DOHH2 (cell line): ENCODE measurements around the gene ZSWIM1.
A peak's percentile ranks its signal among the peaks of the same experiment; 100 is the strongest.

ENCODE experiments used
- H3F3A ChIP-seq: fragments of 200-600 bp; sonication (generic), shearing (Covaris generic); 2 replicates; pipeline ENCODE4 v1.6.0; 2016; ENCODE audit warnings: antibody characterized with exemption, mild to moderate bottlenecking; ENCODE audit not compliant: control insufficient read depth, insufficient read depth
- H3K27ac ChIP-seq: fragments of 200-600 bp; sonication (generic); 2 replicates; pipeline ENCODE4 v1.5.1; 2014; ENCODE audit warnings: low read depth, mild to moderate bottlenecking, low read length, moderate library complexity
- H3K27me3 ChIP-seq: fragments of 200-600 bp; sonication (generic); 2 replicates; pipeline ENCODE4 v1.6.1; 2014; ENCODE audit warnings: mild to moderate bottlenecking, low read length, mixed read lengths; ENCODE audit not compliant: control insufficient read depth
- H3K36me3 ChIP-seq: fragments of 200-600 bp; sonication (generic); 2 replicates; pipeline ENCODE4 v1.6.1; 2014; ENCODE audit warnings: mild to moderate bottlenecking, low read length, moderate library complexity, mixed read lengths; ENCODE audit not compliant: control insufficient read depth
- H3K4me1 ChIP-seq: fragments of 200-600 bp; sonication (generic); 2 replicates; pipeline ENCODE4 v1.6.1; 2014; ENCODE audit warnings: mild to moderate bottlenecking, low read length, mixed read lengths; ENCODE audit not compliant: control insufficient read depth
- H3K4me2 ChIP-seq: fragments of 200-600 bp; sonication (generic); 2 replicates; pipeline ENCODE4 v1.6.0; 2014; ENCODE audit warnings: mild to moderate bottlenecking, low read length, moderate library complexity
- H3K4me3 ChIP-seq: fragments of 200-600 bp; sonication (generic); 2 replicates; pipeline ENCODE4 v1.5.1; 2014; ENCODE audit warnings: mild to moderate bottlenecking, low read length, mixed read lengths
- H3K79me2 ChIP-seq: fragments of 200-600 bp; sonication (generic); 2 replicates; pipeline ENCODE4 v1.6.1; 2014; ENCODE audit warnings: mild to moderate bottlenecking, low read length, mixed read lengths; ENCODE audit not compliant: control insufficient read depth
- H3K9me2 ChIP-seq: fragments of 200-600 bp; sonication (generic); replicated peaks from 2 replicates; pipeline ENCODE4 v1.6.1; 2014; ENCODE audit warnings: mild to moderate bottlenecking, low read length, mixed read lengths; ENCODE audit not compliant: control insufficient read depth
- H3K9me3 ChIP-seq: fragments of 200-600 bp; sonication (generic); 2 replicates; pipeline ENCODE4 v1.6.1; 2014; ENCODE audit warnings: antibody characterized with exemption, low read length, mixed read lengths; ENCODE audit not compliant: control insufficient read depth, insufficient read depth
- H4K20me1 ChIP-seq: fragments of 200-600 bp; sonication (generic); 2 replicates; pipeline ENCODE4 v1.6.0; 2014; ENCODE audit warnings: low read depth, mild to moderate bottlenecking, antibody characterized with exemption, low read length, moderate library complexity; ENCODE audit not compliant: control insufficient read depth, insufficient read depth
- CTCF ChIP-seq: fragments of 200-600 bp; sonication (generic); IDR thresholded peaks from one replicate; pipeline ENCODE4 v1.5.1; 2014; ENCODE audit warnings: antibody characterized with exemption, mild to moderate bottlenecking, low read depth, low read length; ENCODE audit not compliant: poor library complexity, severe bottlenecking
- EZH2phosphoT487 ChIP-seq: fragments of 200-600 bp; sonication (generic); IDR thresholded peaks from 2 replicates; pipeline ENCODE4 v1.6.1; 2017; ENCODE audit warnings: borderline replicate concordance, mild to moderate bottlenecking, antibody characterized with exemption, low read length, moderate library complexity, mixed read lengths

Gene ZSWIM1

GRCh38 chr20:45841407-45842129 is 39.5 kb upstream of the ZSWIM1 start:
- peaks cover 20% of the 10 kb centered on the region for H3K4me1 ChIP-seq
- H3K36me3 ChIP-seq: peaks cover 24% of the 10 kb centered on the region
- no peaks in the 10 kb centered on the region for H3K27me3 ChIP-seq
- no peaks in the 10 kb centered on the region for H3K79me2 ChIP-seq
- 0 out of 2 replicates have a peak, but pooled peaks cover 2% of the 10 kb centered on the region for H3F3A ChIP-seq
- no peaks in the 10 kb centered on the region for H3K9me3 ChIP-seq
- H4K20me1 ChIP-seq: no peaks in the 10 kb centered on the region
- peak overlapping the region; percentile 45 for H3K4me3 ChIP-seq
- H3K9me2 ChIP-seq: no peaks in the 10 kb centered on the region
- peak overlapping the region; percentile 75 for H3K27ac ChIP-seq
- peak overlapping the region; percentile 65 for H3K4me2 ChIP-seq
- TF ChIP-seq CTCF (no peak), EZH2phosphoT487 (no peak)

- Histone ChIP-seq H3K9me2 (no peaks in the 10 kb centered on the region), H3K9me3 (no peaks in the 10 kb centered on the region), H3K4me3 (peak overlapping the region; percentile 45), H3K79me2 (no peaks in the 10 kb centered on the region), H4K20me1 (no peaks in the 10 kb centered on the region), H3K4me1 (peaks cover 20% of the 10 kb centered on the region), H3K27ac (peak overlapping the region; percentile 75), H3K36me3 (peaks cover 24% of the 10 kb centered on the region), H3K4me2 (peak overlapping the region; percentile 65), H3K27me3 (no peaks in the 10 kb centered on the region), H3F3A (0 out of 2 replicates have a peak, but pooled peaks cover under 1% of the 10 kb centered on the region)
- TF ChIP-seq EZH2phosphoT487: no peak
- TF ChIP-seq CTCF: no peak
These were observed 38.7 kb upstream of the ZSWIM1 start for GRCh38 chr20:45842169-45842812.

- no peaks in the 10 kb centered on the region for H3K9me3 ChIP-seq
- TF ChIP-seq EZH2phosphoT487 (no peak), CTCF (no peak)
- H3K27ac ChIP-seq: no peak overlapping the region
- H3K27me3 ChIP-seq: no peaks in the 10 kb centered on the region
- H3K4me1 ChIP-seq: peaks cover 20% of the 10 kb centered on the region
- H4K20me1 ChIP-seq: no peaks in the 10 kb centered on the region
- H3K4me3 ChIP-seq: no peak overlapping the region
- H3K36me3 ChIP-seq: peaks cover 24% of the 10 kb centered on the region
- H3K9me2 ChIP-seq: no peaks in the 10 kb centered on the region
- no peak overlapping the region for H3K4me2 ChIP-seq
- H3K79me2 ChIP-seq: no peaks in the 10 kb centered on the region
- H3F3A ChIP-seq: no peaks in the 10 kb centered on the region
These were observed 37.5 kb upstream of the ZSWIM1 start for GRCh38 chr20:45843506-45843905.
